ENCODE results near the gene IMP4. TPM values are rescaled to one million over a fixed set of nuclear protein-coding genes. Genes with fewer than 3 reads are reported as not detected.

IMP4 gene
- total and polyA plus RNA-seq, 2 of the 13 experiments (the other 11 are each of a cell fraction or from before 2014, with no cell fraction given): 142 to 158 TPM

DNA sequence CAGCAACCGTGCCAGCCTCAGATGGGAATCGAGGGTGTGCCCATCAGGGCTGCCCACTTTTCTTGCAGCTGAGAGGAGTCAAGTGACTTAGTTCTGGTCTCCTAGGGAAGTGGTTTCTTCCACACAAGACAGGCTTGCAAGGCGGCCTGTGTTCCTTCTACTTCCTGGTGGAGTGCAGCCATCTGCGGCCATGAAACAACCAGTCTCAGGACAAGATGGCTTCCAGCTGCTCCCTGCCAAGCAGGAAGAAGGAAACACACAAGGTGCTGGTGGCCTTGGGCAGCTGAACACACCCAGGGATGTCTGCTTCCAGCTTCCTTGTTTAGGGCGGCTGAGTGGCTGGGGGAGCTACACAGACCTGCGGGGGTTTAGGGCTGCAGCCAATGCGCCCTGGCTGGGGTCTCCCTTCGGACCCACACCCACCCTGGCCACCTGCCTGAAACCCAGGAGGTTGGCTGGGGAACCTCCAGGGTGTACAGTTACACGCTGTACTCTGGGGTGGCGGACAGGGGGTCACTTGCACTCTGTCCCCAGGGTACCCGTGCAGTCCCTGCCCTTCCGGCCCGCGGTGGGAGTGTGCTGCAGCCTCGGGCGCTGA lies 47.9 kb downstream of the IMP4 start (continued):
- TF ChIP-seq U2AF2 (IDR thresholded peaks at IDR 0.05; ENCODE audit: low read depth, low read length) (no peak), PRPF4 (IDR thresholded peaks at IDR 0.05; ENCODE audit: low read depth, low read length, poor library complexity, severe bottlenecking) (no peak), MATR3 (CRISPR knock-in tag; IDR thresholded peaks at IDR 0.05) (no peak), ZFP82 (CRISPR knock-in tag; IDR thresholded peaks at IDR 0.05; ENCODE audit: borderline replicate concordance) (no peak), KAT8 (CRISPR knock-in tag; IDR thresholded peaks at IDR 0.05) (no peak), SUZ12 (IDR thresholded peaks at IDR 0.05; ENCODE audit: low read depth, low read length) (no peak), SMAD9 (CRISPR knock-in tag; IDR thresholded peaks at IDR 0.05) (no peak), ZNF614 (CRISPR knock-in tag; IDR thresholded peaks at IDR 0.05; ENCODE audit: borderline replicate concordance) (no peak), ZBTB7B (CRISPR knock-in tag; IDR thresholded peaks at IDR 0.05) (no peak), ZSCAN12 (CRISPR knock-in tag; IDR thresholded peaks at IDR 0.05) (no peak), RARG (CRISPR knock-in tag; IDR thresholded peaks at IDR 0.05; ENCODE audit: low read depth) (no peak)
- TF ChIP-seq, protein P1, sequence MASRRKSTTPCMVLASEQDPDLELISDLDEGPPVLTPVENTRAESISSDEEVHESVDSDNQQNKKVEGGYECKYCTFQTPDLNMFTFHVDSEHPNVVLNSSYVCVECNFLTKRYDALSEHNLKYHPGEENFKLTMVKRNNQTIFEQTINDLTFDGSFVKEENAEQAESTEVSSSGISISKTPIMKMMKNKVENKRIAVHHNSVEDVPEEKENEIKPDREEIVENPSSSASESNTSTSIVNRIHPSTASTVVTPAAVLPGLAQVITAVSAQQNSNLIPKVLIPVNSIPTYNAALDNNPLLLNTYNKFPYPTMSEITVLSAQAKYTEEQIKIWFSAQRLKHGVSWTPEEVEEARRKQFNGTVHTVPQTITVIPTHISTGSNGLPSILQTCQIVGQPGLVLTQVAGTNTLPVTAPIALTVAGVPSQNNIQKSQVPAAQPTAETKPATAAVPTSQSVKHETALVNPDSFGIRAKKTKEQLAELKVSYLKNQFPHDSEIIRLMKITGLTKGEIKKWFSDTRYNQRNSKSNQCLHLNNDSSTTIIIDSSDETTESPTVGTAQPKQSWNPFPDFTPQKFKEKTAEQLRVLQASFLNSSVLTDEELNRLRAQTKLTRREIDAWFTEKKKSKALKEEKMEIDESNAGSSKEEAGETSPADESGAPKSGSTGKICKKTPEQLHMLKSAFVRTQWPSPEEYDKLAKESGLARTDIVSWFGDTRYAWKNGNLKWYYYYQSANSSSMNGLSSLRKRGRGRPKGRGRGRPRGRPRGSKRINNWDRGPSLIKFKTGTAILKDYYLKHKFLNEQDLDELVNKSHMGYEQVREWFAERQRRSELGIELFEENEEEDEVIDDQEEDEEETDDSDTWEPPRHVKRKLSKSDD (CRISPR knock-in tag; IDR thresholded peaks at IDR 0.05; ENCODE audit: low read depth): no peak
- TF ChIP-seq, protein P2, sequence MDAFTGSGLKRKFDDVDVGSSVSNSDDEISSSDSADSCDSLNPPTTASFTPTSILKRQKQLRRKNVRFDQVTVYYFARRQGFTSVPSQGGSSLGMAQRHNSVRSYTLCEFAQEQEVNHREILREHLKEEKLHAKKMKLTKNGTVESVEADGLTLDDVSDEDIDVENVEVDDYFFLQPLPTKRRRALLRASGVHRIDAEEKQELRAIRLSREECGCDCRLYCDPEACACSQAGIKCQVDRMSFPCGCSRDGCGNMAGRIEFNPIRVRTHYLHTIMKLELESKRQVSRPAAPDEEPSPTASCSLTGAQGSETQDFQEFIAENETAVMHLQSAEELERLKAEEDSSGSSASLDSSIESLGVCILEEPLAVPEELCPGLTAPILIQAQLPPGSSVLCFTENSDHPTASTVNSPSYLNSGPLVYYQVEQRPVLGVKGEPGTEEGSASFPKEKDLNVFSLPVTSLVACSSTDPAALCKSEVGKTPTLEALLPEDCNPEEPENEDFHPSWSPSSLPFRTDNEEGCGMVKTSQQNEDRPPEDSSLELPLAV (CRISPR knock-in tag; conservative IDR thresholded peaks at IDR 0.05; ENCODE audit: low read depth): no peak
- TF ChIP-seq, protein P3, sequence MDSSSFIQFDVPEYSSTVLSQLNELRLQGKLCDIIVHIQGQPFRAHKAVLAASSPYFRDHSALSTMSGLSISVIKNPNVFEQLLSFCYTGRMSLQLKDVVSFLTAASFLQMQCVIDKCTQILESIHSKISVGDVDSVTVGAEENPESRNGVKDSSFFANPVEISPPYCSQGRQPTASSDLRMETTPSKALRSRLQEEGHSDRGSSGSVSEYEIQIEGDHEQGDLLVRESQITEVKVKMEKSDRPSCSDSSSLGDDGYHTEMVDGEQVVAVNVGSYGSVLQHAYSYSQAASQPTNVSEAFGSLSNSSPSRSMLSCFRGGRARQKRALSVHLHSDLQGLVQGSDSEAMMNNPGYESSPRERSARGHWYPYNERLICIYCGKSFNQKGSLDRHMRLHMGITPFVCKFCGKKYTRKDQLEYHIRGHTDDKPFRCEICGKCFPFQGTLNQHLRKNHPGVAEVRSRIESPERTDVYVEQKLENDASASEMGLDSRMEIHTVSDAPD (CRISPR knock-in tag; IDR thresholded peaks at IDR 0.05): no peak
- TF ChIP-seq, protein P4, sequence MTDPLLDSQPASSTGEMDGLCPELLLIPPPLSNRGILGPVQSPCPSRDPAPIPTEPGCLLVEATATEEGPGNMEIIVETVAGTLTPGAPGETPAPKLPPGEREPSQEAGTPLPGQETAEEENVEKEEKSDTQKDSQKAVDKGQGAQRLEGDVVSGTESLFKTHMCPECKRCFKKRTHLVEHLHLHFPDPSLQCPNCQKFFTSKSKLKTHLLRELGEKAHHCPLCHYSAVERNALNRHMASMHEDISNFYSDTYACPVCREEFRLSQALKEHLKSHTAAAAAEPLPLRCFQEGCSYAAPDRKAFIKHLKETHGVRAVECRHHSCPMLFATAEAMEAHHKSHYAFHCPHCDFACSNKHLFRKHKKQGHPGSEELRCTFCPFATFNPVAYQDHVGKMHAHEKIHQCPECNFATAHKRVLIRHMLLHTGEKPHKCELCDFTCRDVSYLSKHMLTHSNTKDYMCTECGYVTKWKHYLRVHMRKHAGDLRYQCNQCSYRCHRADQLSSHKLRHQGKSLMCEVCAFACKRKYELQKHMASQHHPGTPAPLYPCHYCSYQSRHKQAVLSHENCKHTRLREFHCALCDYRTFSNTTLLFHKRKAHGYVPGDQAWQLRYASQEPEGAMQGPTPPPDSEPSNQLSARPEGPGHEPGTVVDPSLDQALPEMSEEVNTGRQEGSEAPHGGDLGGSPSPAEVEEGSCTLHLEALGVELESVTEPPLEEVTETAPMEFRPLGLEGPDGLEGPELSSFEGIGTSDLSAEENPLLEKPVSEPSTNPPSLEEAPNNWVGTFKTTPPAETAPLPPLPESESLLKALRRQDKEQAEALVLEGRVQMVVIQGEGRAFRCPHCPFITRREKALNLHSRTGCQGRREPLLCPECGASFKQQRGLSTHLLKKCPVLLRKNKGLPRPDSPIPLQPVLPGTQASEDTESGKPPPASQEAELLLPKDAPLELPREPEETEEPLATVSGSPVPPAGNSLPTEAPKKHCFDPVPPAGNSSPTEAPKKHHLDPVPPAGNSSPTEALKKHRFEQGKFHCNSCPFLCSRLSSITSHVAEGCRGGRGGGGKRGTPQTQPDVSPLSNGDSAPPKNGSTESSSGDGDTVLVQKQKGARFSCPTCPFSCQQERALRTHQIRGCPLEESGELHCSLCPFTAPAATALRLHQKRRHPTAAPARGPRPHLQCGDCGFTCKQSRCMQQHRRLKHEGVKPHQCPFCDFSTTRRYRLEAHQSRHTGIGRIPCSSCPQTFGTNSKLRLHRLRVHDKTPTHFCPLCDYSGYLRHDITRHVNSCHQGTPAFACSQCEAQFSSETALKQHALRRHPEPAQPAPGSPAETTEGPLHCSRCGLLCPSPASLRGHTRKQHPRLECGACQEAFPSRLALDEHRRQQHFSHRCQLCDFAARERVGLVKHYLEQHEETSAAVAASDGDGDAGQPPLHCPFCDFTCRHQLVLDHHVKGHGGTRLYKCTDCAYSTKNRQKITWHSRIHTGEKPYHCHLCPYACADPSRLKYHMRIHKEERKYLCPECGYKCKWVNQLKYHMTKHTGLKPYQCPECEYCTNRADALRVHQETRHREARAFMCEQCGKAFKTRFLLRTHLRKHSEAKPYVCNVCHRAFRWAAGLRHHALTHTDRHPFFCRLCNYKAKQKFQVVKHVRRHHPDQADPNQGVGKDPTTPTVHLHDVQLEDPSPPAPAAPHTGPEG (CRISPR knock-in tag; IDR thresholded peaks at IDR 0.05): no peak
- TF ChIP-seq, protein P5, sequence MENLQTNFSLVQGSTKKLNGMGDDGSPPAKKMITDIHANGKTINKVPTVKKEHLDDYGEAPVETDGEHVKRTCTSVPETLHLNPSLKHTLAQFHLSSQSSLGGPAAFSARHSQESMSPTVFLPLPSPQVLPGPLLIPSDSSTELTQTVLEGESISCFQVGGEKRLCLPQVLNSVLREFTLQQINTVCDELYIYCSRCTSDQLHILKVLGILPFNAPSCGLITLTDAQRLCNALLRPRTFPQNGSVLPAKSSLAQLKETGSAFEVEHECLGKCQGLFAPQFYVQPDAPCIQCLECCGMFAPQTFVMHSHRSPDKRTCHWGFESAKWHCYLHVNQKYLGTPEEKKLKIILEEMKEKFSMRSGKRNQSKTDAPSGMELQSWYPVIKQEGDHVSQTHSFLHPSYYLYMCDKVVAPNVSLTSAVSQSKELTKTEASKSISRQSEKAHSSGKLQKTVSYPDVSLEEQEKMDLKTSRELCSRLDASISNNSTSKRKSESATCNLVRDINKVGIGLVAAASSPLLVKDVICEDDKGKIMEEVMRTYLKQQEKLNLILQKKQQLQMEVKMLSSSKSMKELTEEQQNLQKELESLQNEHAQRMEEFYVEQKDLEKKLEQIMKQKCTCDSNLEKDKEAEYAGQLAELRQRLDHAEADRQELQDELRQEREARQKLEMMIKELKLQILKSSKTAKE (CRISPR knock-in tag; IDR thresholded peaks at IDR 0.05; ENCODE audit: borderline replicate concordance): no peak
